HepG2 (cell line): ENCODE results near the gene MLLT1.

Experiments
- GTF2F1 ChIP-seq: fragments of 150-350 bp; IDR thresholded peaks from 2 replicates; pipeline ENCODE4 v1.6.1; 2014; ENCODE audit warnings: low read length
- NR2F1 ChIP-seq, 2 experiments: fragments of 450-650 bp in 1 of 2; formaldehyde crosslinking in 1 of 2; IDR thresholded peaks; 2 replicates each; pipeline versions ENCODE4 v1.5.0 to v1.6.1; 2016 to 2020; ENCODE audit warnings: mild to moderate bottlenecking in 1 of 2, missing compliant biosample characterization in 1 of 2, missing genetic modification reagents in 1 of 2, moderate library complexity in 1 of 2
- SP1 ChIP-seq, 2 experiments: fragments of 450-650 bp in 1 of 2; sonication (generic) in 1 of 2; formaldehyde crosslinking in 1 of 2; IDR thresholded peaks; 2 replicates each; pipeline versions ENCODE4 v1.4.0 to v1.6.1; 2016 to 2020; ENCODE audit warnings: missing genetic modification reagents in 1 of 2
- ZC3H13 ChIP-seq: sonication (generic); formaldehyde crosslinking; IDR thresholded peaks from 2 replicates; pipeline ENCODE4 v1.8.1; 2023; ENCODE audit warnings: mild to moderate bottlenecking, missing genetic modification reagents, moderate library complexity

GRCh38 chr19:6221878-6222746 is 57.7 kb downstream of the MLLT1 start:
- TF ChIP-seq SP1 (IDR thresholded peaks at IDR 0.05) (no peak), SP1 (CRISPR knock-in tag; IDR thresholded peaks at IDR 0.05) (no peak), NR2F1 (CRISPR knock-in tag; IDR thresholded peaks at IDR 0.05) (no peak), ZC3H13 (CRISPR knock-in tag) (no peak), GTF2F1 (no peak)
